Embryonic facial prominence (tissue), 1 donor: ENCODE measurements around the gene BCL11A.

Experiments
- DNase-seq: peaks from one replicate; pipeline ENCODE4 v3.0.0-alpha.2; 2016; ENCODE audit errors: extremely low spot score

Gene BCL11A

GRCh38 chr2:60559880-60560279, 6.4 kb upstream of the BCL11A start:
- no peak for DNase-seq

GRCh38 chr2:60558536-60558935, 5.1 kb upstream of the BCL11A start:
- DNase-seq = no peak

DNA sequence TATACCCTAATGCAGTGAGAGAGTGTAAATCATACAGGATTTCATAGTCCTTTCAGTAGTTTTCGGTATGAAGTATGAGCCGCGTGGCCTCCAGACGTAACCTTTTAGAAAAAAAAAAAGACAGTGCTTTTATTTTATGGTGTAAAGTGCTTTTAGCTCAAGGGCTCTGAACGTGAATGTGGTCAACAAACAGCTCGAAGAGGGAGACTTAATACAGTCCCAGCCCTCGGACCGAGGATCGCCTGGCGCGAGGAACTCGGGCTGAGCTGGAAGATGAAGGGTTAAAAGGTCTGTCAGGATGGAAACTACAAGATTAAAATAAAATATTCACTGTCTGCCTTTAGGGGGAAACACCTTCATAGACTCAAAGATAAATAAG, 4.0 kb upstream of the BCL11A start:
- DNase-seq = no peak

GRCh38 chr2:60556576-60557485, 3.4 kb upstream of the BCL11A start:
- no peak for DNase-seq

GRCh38 chr2:60556175-60556574, 2.7 kb upstream of the BCL11A start:
- DNase-seq = no peak

- no peak for DNase-seq
Observed at GRCh38 chr2:60555783-60556139, 2.3 kb upstream of the BCL11A start.

- peak; percentile 89 for DNase-seq
Observed at GRCh38 chr2:60555066-60555782, 1.8 kb upstream of the BCL11A start.

DNA sequence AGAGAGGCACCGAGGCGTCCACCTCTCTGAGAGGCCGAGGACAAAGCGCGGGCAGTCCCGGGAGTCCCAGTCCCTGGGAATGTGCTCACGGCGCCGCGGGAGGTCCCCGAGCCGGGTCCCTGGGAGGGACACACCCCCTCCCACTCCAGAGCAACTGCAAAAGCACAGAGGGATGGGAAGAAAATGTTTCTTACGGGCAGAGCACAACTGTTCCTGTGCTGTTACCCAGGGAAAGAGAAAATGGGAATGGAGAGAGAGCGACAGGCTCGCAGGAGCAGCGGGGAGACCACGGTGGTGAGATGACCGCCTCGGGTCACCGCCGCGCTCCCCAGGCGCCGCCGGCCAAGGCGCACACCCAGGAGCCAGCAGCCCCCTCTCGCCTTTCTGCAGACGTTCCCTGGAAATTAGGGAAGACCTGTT, 1.2 kb upstream of the BCL11A start:
- DNase-seq = no peak

- no peak for DNase-seq
Observed at GRCh38 chr2:60554074-60554645, 706 bp upstream of the BCL11A start.

GRCh38 chr2:60552851-60553494, 481 bp downstream of the BCL11A start:
- DNase-seq = no peak

- DNase-seq = no peak
Observed at GRCh38 chr2:60552078-60552850, 1.2 kb downstream of the BCL11A start.

DNA sequence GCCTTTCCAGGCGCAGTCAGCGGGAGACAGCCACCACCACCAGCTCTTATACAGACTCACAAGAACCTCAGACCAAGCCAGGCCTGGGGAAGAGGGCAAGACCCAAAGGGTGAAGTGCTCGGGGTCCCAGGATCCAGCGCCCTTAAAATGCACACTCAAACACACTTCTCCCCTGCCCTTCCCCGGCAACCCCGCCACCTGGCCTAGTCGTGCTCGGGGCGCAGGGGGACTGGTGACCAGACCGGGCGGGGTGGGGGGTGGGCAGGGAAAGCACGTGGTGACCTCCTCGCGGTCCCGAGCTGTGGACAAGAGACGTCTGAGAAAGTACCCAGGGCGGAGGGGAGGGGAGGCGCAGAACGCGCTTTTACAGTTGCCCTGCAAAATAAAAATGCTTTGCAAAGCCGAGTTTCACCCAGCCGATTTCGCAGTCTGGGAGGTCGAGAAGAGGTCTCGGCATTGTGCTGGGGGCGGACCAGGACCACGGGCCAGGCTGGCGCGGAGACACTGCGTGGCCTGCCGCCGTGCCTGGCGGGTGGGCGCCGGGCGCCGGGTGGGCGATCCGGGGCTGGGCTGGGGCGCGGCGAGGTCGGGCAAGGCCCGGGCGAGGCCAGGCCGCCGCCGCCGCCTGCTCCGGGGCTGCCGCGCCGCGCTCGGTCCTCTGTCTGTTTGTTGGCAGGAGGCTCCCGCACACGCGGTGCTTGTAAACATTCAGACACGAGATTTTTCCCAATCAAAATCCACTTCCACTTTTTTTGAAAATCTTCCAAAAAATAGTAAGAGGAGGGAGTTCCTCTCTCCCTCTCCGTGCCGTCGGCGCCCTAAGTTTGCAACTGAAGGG, 2.0 kb downstream of the BCL11A start:
- DNase-seq = no peak

DNA sequence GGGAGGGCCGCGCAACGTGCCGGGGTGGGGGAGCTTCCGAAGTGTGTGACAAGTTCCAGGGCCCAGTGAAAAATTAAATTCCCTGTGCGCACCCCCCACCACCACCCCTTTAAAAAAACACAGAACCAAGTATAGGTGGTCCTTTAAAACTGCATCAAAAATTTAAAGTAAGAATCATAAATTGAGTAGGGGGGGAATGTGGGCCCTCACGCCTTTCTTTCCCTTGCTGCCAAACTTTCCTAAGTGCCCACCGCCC, 2.5 kb downstream of the BCL11A start:
- DNase-seq = no peak

GRCh38 chr2:60550178-60550983, 3.1 kb downstream of the BCL11A start:
- DNase-seq = peak; percentile 93

DNA sequence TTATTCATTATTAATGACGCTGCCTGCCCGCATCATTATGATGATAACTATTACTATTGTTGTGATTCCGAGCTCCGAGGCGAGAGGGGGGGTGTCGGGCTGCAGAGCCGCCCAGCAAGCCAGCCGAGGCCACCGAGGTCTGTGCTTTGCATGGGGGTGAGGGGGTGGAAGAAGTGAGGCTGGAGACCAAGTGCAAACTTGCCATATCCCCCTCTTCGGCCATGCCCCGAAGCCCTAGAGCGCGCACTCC, 3.6 kb downstream of the BCL11A start:
- no peak for DNase-seq

DNA sequence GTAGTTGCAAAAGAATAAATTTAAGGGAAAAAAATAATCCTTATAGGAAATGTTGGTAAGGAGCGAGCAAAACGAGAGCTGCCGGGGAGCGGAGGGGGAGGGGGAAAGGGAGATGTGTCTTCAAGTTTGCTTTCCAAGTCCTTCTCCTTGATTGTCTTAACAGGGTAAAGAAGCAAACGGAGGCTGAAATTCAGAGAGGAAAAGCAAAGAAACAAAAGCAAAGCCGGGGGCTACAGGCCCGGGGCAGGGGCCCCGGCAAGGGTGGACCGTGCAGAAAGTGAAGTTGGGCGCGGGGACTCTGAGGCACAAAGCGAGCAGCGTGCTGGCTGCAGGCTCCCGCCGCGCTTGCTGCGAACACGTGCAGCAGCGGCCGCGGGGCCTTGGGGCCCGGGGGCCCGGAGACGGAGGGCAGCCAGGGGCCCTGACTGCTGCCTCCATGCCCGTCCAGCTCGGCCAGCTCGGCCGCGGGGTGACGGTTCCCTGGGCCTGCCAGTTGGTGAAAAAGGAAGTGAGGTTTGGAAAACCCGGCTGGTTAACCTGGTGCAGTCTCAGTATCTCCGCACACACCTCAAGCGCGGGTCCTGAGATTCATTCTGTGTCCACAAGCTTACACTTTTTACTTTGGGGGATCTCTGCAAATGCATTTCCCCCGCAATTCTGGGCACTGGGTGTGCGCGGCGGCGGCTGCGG, 4.1 kb downstream of the BCL11A start:
- no peak for DNase-seq

DNA sequence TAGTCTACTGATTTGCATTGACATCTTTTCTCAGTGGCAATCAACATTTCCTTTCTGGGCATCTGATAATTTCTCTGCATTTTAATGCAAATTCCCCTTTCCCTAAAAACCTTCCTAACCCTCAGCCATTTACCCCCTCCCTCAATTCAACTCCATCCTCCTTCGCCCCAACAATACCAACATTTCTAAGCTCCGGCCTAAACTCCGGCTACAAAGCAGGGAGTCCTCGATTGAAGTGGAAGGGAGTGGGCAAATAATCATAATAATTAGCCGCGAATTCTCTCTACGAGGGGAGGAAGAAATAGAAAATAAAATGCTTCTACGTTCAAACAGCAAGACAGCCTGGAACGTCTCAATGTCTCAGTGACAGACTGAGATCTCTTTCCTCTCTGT, 4.6 kb downstream of the BCL11A start:
- no peak for DNase-seq

DNA sequence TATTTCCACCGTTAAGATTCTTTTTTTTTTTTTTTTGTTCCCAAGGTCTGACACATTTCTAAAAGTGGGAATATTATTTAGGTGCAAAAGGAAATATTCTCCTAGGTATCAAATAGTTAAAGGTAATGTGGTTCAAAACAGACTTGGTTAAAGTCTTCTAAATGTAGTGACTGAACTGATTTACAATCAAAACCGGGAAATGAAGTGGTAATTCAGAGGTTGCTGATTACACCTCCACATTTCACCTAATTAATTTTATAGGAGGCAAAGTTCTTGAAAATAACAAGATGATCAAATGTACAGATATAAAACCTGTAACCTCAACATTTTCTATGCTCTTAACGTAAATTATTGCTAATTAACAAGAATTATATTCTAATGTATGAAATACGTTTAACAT, 5.1 kb downstream of the BCL11A start:
- DNase-seq = no peak

DNA sequence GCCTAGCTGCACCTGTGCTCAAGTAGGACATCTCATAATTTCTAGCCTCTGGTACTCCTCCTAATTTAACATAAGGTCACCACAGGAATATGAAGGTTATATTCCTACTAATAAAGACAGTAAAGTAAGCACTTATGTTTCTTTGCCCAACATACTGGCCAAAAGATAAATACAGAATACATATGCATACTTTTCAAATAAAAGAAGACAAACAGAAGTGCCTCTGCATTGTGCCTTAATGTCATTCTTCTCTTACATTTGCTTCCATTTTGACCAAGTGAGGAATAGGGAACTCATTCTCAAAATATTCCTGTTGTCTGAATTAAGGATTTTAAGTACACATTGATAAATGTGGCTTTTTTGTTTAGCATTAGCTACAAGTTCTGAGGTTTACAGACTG, 5.6 kb downstream of the BCL11A start:
- DNase-seq = no peak
